GM18873 (cell line): ENCODE results near the gene ITGB7.
"Not testable (repeated sequence)": the region's sequence is repeated elsewhere in the genome, so short reads cannot be mapped to it uniquely, and the experiment has no call there.

Experiments
- ATAC-seq: cut with Tn5 transposase; IDR thresholded peaks from one replicate; pipeline ENCODE4 v1.9.1; 2021; ENCODE audit warnings: mild to moderate bottlenecking, moderate library complexity, moderate number of reproducible peaks; ENCODE audit not compliant: unreplicated experiment, low FRiP score

ITGB7 gene

DNA sequence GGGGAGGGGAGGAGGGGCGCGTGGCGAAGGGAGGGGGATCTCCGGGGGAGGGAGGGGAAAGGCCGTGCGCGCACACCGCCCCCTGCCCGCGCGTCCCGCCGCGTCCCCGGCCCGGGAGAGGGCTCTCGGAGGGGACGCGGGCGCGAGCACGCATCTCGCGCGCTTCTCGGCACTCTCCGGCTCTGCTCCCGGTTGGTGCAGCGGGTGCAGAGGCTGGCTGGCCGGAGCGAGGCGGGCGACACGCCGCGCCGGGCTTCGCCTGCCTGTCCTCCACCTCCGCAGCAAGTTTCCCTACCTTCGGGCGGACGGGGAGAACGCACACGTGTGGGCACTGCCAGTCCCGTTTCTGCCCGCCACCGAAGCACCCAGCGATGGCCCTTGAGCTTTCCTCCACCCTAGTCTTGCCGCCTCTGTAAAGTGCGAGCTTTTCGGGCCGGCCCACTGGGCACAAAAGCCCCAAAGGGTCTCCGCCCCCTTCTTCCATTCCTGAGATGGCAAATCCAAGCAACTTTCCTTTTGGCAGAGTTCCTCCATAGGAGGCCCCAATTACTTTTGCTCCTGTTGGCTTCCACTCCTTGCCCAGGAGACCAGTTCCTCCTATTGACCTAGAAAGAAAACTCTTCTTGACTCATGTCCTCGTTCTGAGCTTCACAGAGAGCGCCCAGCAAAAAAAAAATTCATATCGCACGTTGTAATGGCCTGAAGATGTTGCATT is 26.0 kb downstream of the ITGB7 start:
- peak; percentile 6 for ATAC-seq

DNA sequence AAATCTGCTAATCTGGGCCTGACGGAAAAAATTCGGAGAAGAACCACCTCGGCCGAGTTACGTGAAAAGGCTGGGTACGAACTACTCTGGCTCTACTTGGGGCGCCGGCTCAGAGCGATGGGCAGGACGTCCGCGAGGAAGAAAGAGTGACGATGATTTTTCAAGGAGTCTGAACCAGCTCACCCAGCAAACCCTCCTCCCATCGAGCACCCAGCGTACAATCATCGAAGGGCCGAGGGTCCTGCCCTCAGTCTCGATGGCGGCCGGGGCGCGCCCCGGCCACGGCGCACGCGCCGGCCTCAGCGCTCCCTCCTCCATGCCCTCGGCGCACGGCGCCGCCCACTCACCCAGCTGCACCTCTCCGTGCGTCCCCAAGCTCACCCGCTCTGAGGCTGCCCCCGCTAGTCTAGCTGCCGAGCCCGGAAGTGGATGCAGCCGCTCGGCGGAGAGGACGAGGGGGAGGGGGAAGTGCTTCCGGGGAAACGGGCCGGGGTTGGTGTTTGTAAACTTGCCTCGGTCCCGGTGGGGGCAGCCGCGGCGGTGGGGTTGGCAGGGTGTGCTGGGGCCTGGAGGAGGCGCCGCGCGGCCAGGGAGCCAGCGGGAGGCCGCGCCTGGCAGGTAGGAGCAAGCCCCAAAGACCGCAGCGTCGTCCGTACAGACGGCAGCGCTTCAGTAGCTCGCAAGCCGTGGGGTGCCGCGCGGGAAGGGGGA is 26.7 kb downstream of the ITGB7 start, which contains the start of the genes CSAD and ZNF740:
TSS of gene CSAD (minus strand) at position 706 of the 711 bp plus-strand sequence. CDS start 7,455 bp downstream, outside the sequence.
TSS of gene ZNF740 (plus strand) at position 503 of the 711 bp plus-strand sequence. CDS start 1,262 bp downstream, outside the sequence.
- peak; percentile 81 for ATAC-seq

DNA sequence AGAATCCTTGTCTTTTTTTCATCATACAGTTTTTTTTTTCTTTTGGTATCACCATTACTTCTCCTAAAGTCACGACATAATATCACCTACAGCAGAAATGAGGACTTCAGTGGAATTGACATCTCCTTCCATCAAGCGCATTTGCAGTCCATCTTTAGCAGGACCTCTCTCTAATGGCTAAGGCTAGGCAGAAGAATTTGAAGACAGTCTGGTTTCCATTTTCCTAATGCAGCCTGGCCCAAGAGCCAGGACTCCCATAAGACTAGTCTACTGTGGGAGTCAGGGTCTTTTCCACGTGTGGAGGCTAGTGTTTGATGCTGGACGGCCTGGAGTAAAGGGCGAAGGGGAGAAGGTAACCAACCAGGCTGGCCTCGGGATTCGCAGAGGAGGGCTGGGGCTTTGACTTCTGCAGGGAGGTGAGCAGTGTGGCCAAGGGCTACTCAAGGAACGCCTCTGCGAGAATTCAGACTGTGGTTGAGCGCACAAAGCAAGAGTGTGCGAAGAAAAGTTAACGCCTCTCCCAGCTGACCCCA is 27.3 kb downstream of the ITGB7 start:
- peak; percentile 13 for ATAC-seq

DNA sequence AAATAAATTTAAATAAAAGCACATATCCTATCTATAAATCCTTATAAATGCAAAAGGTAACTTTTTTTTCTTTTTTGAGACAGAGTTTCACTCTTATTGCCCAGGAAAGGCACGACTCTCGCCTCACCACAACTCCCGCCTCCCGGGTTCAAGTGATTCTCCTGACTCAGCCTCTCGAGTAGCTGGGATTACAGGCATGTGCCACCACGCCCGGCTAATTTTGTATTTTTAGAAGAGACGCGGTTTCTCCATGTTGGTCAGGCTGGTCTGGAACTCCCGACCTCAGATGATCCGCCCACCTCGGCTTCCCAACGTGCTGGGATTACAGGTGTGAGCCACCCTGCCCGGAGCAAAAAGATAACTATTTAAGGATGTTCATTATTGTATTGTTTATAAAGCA is 28.2 kb downstream of the ITGB7 start:
- ATAC-seq: not testable (repeated sequence)

DNA sequence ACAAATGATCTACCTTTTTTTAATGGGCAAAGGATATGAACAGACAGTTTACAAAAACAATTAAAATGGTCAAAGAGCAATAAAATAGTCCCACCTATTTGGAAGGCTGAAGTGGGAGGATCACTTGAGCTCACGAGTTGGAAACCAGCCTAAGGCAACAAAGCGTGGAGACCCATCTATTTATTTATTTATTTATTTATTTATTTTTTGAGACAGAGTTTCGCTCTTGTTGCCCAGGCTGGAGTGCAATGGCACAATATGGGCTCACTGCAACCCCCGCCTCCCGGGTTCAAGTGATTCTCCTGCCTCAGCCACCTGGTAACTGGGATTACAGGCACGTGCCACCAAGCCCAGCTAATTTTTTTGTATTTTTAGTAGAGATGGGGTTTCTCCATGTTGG is 29.6 kb downstream of the ITGB7 start:
- not testable (repeated sequence) for ATAC-seq

DNA sequence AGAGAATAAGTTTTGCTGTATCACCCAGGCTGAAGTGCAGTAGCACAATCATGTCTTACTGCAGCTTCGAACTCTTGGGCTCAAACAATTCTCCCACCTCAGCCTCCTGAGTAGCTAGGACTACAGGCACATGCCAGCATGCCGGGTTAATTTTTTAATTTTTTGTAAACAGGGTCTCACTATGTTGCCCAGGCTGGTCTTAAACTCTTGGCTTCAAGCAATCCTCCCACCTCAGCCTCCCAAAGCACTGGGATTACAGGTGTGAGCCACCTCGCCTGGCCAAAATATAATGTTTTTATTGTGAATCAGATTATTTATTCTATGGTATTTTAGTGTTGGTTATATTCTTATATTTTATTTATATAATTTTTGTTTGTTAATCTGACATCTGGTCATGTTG is 30.3 kb downstream of the ITGB7 start:
- ATAC-seq: no peak

DNA sequence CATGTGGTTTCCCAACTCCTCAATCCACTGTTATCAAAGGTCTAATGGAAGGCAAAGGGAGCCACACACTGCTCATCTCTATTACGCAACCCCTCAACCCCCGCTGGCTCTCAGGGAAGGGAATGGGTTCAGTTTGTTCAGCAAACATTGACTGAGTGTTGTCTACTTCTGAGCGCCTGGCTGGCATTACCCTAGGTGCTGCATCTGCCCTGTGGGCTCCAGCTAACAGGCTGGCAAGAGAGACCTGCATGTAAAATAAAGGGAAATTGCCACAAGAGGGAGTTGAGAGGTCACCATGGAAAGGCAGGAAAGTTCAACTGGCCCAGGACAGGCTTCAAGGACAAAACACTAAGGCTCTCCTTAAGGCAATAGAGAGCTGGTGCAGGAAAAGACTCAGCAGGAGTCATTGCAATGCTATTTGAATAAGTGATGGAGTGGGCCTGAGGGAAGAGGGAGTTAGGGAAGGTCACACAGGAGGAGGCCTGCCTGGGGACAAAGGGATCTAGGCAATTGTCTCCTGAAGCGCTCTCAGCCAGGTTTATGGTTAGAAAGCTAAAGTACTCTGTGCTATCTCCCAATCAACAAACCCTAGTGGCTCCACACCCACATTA is 32.1 kb downstream of the ITGB7 start:
- no peak for ATAC-seq

DNA sequence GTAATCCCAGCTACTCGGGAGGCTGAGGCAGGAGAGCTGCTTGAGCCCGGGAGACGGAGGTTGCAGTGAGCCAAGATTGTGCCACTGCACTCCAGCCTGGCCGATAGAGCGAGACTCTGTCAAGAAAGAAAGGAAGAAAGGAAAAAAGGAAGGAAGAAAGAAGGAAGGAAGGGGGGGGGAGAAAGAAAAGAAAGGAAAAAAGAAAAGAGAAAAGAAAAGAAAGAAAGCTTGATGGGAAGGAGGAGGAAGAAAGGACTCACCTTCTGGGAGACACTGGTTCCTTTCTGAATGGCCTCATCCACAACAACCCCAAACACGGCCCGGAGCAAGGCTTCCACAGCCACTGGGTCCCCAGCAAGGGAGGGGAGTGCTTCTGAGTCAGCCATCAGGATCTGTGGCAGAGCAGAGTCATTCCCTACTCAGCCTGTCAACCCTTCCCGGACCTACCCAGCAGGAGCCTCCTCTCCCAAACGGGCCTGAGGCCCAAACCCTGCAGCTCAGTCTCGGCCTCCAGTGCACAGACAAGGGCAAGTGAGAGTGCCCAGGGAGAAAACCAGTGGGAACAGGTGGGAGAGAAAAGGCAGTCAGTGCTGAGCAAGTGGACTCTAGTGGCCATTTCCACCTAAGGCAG is 33.9 kb downstream of the ITGB7 start:
- ATAC-seq: no peak

DNA sequence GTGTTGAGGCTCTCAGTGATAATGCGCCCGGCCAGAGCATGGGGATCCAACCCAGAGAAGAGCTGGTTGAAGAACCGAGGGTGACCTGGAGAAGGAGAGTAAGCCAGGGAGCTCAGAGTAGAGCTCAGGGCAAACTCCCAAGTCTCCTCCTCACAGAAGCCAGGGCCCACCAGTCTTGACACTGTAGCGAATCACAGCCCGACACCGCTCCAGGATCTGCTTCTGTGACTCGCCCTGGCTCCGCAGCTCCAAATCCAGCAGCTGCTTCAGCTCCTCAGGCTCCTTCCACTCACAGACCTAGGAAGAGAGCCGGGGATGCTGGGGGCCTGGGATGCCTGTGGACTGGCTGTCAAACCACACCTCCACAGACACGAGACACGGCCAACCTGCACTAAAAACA is 34.7 kb downstream of the ITGB7 start:
- no peak for ATAC-seq

DNA sequence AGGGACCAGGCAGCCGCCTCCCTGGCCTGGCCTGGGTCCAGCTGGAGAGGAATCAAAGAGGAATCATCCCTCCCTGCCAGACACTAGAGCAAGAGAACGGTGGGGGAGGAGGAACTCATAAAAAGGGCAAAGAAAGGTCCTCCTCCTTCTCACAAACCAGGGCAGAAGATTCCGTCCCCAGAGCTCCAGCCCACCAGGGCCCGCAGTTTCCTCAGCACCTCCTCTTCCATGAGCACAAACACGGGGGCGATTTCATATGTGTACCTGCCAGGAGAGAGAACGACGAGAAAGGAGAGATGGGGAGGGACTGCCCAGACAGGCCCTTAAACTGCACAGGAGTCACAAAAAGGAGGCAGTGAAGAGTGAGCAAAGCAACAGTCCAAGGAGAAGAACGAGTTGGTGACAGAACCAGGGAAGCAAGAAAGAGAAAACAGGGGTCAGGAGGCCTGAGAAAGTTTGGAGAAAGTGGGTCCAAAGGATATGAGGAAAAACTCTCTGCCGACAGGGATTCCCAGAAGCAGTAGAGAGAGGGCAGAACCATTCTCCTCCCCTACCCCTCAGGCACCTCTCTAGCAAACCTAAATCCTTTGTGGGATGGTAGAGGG is 35.2 kb downstream of the ITGB7 start:
- no peak for ATAC-seq

DNA sequence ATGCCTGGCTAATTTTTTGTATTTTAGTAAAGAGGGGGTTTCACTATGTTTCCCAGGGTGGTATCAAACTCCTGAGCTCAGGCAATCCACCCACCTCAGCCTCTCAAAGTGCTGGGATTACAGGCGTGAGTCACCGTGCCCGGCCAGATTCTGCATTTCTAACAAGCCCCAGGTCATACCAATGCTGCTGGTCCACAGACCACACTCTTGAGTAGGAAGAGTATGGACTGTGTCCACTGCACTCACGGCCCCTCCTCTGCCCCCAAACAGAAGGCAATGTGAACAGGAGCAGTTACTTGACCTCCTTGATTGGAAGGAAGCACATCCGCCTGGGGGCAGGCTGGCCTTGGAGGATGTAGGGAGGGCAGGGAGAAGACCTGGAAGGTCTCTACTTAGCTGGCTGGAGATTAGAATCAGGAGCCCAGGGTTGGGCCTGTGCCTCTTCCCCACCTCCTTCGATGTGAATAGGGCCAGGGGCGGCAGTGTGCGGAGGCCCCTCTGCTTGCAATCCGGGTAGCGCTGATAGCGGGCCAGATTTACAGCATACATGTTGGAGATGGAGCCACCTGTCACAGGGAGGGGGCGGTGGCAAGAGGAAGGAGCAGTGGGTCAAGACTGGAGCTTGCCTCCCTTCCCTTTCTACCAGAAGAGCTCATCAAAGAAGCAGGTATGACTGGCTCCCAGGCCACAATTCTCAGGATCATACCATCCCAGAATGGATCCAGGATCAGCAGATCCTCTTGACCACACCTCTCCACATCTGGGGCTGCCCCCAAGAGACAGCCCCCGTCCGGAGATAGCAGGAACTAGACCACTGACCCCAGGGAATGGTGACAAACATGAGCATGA is 36.0 kb downstream of the ITGB7 start:
- ATAC-seq: no peak

DNA sequence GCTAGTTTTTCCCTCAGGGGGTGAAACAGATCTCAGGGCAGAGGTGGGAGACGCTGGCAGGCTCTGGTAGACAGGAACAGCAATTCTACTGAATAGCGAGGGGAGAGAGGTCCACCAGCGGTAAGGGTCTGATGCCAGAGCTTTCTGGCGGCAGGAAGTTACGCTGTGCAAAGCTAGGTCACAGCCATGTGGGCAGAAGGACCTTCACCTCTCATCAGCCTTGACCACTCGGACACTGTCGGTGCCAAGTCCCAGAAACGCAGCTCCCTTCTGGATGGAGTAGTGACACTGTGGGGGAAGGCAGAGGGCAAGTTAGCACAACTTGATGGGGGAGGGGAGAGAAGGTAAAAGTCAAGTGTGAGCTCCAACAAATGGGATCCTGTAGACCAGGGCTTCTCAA is 36.8 kb downstream of the ITGB7 start:
- ATAC-seq: no peak

DNA sequence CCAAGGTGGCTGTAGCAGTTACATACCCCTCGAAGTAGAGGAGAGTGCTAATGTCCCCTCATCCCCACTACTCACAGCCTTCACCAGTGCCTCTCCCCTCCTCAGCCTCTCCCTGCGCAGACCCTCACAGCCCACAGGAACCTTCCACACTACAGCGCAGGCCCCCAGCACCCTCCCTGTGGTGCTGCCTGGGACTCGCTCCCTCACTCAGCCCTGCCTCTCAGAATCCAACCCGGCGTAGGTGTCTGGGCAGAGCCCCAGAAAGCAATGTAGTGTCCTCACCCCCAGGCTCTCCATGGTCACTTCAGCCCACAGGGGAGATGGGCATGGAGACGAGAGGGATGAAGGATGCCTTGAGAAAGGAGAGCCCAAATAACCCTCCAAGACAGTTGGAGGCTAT is 37.4 kb downstream of the ITGB7 start:
- no peak for ATAC-seq

DNA sequence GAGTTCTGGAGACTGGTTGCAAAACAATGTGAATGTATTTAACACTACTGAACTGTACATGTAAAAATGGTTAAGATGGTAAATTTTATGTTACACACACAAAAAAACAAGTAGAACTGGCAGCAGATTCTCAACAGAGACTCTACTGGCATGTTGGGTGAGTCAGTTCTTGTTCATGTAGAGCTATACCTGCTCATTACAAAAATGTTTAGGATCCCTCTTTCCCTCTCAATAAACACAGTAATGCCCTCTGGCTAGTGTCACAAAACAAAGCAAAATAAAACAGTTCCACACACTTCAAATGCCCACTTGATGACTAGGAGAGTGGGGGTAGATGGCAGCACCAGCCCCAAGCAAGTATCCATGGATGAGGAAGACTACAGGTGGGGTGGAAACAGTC is 40.2 kb downstream of the ITGB7 start:
- ATAC-seq: no peak

DNA sequence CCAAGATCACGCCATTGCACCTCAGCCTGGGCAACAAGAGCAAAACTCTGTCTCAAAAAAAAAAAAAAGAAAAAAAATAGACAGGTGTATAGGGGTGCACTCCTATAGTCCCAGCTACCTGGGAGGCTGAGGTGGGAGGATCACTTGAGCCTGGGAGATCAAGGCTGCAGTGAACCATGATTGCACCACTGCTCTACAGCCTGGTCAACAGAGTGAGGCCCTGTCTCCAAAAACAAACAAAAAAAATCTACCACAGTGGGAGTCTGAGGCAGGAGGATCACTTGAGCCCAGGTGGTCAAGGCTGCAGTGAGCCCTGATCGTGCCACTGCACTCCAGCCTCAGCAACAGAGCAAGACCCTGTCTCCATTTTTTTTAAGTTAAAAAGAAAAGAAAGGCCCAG is 44.0 kb downstream of the ITGB7 start:
- not testable (repeated sequence) for ATAC-seq

DNA sequence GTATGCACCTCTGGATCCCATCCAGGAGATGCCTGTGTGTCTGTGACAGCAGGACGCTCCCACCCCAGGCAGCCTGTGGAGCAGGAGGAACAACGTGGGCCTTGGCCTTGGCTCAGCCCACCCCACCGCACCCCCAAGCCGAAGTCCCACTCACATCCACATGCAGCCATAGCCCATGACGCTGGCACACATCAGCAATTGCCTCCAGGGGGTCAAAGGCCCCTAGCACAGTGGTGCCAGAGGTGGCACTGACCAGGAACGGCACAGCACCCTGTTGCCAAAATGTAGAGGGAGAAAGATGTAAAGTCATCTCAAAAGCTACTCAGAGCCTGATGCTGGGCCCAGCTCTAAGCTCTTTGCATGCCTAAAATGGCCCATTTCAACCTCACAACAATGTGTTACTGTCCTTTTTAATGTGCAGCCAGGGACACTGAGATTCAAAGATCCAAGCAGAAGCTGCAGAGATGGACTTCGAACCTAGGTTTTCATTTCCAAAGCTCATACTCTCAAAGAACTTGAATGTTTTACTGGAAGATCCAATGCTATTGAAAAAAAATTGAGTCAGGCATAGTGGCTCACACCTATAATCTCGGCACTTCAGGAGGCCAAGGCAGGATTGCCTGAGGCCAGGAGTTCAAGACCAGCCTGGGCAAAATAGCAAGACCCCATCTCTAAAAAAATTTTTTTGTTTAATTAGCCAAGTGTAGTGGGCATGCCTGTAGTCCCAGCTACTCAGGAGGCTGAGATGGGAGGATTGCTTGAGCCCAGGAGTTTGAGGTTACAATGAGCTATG is 45.7 kb downstream of the ITGB7 start:
- no peak for ATAC-seq

DNA sequence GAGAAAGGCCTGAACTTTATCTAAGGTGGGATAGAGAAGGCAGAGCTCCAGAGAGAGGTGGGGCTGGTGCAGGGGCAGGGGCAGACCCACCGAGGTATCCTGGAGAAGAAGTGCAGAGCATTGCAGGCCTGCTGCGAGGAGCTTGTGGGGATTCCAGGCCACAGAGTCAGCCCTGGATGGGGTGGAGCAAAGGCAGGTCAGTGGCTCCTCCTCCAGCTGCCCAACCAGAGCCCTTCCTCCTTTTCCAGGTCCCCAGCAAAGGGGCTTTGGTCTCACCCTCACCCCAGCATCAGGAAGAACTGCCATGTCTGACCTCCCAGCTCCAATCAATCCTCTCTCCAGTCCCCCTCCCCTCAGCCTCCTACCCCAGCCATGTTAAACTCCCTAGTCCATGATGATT is 46.4 kb downstream of the ITGB7 start:
- ATAC-seq: no peak

DNA sequence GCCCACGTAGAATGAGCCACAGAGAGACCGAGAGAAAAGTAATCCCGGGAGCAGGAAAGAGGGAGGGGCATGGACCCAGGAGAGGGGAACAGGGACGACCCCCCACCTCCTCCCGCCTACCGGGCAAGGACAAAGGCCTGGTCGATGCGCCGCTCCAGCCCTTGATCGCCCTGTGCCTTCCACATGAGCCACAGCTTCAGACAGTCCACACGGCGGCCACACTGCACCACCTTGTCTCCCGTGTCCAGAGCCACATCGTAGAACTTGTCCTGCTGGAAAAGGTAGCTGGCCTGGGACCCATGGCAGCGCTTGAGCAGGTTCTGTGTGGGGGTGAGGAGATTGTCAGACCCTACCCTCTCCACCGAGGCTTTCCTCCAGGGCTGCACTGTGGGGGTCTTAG is 47.1 kb downstream of the ITGB7 start:
- ATAC-seq: no peak
